ENCODE measurements around the gene PLEKHJ1.

DNA sequence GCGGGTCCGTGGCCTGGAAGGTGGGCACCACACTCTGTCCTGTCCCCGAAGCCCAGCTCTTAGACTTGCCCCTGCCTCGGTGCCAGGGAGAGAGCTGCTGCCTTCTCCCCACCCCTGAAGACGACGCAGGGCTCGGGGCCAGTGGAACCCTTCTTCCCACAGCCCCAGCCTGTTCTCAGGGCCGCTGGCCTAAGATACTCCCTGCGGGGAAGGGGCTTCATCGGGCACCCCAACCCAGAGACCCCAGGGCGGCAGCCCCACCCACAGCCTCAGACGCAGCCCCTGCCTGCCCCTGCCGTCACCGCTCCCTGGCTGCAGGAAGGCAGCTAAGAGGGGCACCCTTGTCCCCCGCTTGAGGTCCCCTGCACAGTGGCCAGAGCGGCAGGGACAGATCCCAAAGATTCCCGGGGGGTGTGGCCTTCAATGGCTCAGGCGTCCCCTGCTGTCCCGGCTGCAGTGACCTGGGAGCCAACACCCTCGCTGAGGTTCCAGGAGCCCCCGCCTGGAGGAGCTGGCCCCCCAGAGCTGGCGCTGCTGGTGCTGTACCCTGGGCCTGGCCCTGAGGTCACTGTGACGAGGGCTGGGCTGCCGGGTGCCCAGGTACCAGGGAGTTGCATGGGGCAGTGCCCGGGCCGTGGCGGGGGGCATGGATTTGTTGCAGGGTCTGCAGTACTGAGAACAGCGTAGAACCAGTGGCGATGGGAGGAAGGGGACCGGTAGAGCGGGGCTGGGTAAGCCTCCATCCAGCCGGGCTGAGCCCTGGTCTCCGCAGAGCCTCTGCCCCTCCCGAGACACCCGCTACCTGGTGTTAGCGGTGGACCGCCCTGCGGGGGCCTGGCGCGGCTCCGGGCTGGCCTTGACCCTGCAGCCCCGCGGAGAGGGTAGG, 14.0 kb upstream of the PLEKHJ1 start:
- TF ChIP-seq, protein P1, sequence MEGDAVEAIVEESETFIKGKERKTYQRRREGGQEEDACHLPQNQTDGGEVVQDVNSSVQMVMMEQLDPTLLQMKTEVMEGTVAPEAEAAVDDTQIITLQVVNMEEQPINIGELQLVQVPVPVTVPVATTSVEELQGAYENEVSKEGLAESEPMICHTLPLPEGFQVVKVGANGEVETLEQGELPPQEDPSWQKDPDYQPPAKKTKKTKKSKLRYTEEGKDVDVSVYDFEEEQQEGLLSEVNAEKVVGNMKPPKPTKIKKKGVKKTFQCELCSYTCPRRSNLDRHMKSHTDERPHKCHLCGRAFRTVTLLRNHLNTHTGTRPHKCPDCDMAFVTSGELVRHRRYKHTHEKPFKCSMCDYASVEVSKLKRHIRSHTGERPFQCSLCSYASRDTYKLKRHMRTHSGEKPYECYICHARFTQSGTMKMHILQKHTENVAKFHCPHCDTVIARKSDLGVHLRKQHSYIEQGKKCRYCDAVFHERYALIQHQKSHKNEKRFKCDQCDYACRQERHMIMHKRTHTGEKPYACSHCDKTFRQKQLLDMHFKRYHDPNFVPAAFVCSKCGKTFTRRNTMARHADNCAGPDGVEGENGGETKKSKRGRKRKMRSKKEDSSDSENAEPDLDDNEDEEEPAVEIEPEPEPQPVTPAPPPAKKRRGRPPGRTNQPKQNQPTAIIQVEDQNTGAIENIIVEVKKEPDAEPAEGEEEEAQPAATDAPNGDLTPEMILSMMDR (IDR thresholded peaks at IDR 0.05), result peak in 1 of 3 donors; percentile 8
- no peak for TF ChIP-seq POLR2A (IDR thresholded peaks at IDR 0.05)
- no peak for TF ChIP-seq POLR2AphosphoS5 (IDR thresholded peaks at IDR 0.05)
